T-helper 2 cell treated with Interferon-gamma antibody and Interleukin-4, amounts not matched to agents 5 μg/mL and 100 μg/mL, for 36 hours (primary cell): ENCODE results near the gene SMIM43.

ENCODE experiments used
- DNase-seq: peaks from one replicate; pipeline ENCODE4 v3.0.0; 2021; ENCODE audit warnings: low spot score
- H3K27ac Mint-ChIP-seq: one replicate; pipeline ENCODE4 v1.8.0; 2021; ENCODE audit warnings: mild to moderate bottlenecking, mixed read lengths
- H3K27me3 Mint-ChIP-seq: one replicate; pipeline ENCODE4 v1.8.0; 2021; ENCODE audit warnings: low read depth, mixed read lengths
- H3K36me3 Mint-ChIP-seq: one replicate; pipeline ENCODE4 v1.8.0; 2021; ENCODE audit warnings: low read depth, mixed read lengths
- H3K4me1 Mint-ChIP-seq: one replicate; pipeline ENCODE4 v1.8.0; 2021; ENCODE audit warnings: low read depth, mixed read lengths
- H3K4me3 Mint-ChIP-seq: one replicate; pipeline ENCODE4 v1.8.0; 2022; ENCODE audit warnings: mild to moderate bottlenecking, moderate library complexity, mixed read lengths
- H3K9me3 Mint-ChIP-seq: one replicate; pipeline ENCODE4 v1.8.0; 2021; ENCODE audit warnings: mixed read lengths

Gene SMIM43

DNA sequence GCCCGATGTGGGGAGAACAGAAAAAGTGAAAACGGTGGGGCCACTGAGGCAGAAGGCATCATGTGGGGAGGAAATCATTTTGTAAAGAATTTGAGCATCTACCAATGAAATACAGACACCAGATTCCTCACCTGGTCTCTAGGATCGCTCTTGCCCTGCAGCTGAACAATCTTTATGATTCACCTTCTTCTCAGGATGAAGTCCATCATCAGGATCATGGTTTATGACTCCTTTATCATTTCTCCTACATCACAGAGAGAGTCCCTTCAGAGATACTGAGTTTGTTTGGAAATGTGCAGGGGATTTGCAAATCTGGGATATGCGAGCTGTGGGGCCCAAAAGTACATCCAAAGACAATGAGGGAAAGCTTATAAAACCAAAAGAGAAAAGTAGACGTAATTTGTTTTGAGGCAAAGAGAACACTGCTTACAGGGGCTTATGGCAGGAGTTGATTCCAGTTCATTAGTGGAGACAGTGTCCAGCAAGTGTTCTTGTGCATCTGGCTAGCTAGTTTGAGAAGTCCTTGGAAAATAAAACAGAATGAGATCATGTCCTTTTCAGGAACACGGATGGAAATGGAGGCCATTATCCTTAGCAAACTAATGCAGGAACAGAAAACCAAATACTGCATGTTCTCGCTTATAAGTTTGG lies 52.8 kb downstream of the SMIM43 start:
- Mint-ChIP-seq H3K27me3 (peaks cover 48% of the 10 kb centered on the region), H3K4me3 (no peak overlapping the region)
- DNase-seq, result no peak

DNA sequence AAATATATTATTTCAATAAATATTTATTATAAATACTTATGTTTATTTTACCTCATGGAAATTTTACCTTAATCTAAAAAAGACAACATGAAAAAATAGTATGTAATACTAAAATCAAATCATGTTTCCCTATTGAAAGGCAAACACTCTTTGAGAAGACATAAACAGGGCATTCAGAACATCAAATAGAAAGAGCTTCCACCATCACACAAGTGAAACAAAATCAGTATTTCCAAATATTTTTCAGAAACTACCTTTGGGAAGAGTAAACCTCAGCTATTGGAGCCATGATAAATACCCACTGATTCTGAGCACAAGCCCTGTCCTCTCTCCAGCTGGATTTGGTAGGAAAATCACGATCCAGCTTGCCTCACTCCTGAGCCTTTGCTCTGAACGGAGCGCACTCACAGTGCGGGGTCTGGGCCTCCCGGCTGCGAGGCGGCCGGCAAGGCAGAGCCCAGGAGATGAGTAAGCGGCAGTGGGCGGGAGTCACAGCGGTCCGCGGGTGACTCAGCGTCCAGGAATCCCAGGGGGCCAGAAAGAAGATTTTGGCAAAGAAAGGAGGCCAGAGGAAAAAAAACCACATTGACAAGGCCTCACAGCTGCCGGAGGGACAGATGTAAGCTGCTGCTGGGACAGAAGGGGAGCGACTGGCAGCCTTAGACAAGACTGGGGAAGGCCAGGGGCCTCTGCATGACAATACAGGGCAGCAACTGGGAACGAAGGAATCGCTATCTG lies 53.5 kb downstream of the SMIM43 start:
- no peaks in the 10 kb centered on the region for H3K9me3 Mint-ChIP-seq
- DNase-seq, result peak; percentile 71
- peaks cover 1% of the 10 kb centered on the region for H3K36me3 Mint-ChIP-seq
- H3K4me3 Mint-ChIP-seq, result peak overlapping the region; percentile 24
- H3K27me3 Mint-ChIP-seq, result peaks cover 45% of the 10 kb centered on the region
- no peak overlapping the region for H3K27ac Mint-ChIP-seq
- H3K4me1 Mint-ChIP-seq, result peaks cover 24% of the 10 kb centered on the region

More for the DNA sequence above, 52.8 kb downstream of the SMIM43 start:
- Mint-ChIP-seq H3K4me1 (peaks cover 17% of the 10 kb centered on the region), H3K27ac (no peak overlapping the region), H3K36me3 (peaks cover 1% of the 10 kb centered on the region), H3K9me3 (no peaks in the 10 kb centered on the region)

DNA sequence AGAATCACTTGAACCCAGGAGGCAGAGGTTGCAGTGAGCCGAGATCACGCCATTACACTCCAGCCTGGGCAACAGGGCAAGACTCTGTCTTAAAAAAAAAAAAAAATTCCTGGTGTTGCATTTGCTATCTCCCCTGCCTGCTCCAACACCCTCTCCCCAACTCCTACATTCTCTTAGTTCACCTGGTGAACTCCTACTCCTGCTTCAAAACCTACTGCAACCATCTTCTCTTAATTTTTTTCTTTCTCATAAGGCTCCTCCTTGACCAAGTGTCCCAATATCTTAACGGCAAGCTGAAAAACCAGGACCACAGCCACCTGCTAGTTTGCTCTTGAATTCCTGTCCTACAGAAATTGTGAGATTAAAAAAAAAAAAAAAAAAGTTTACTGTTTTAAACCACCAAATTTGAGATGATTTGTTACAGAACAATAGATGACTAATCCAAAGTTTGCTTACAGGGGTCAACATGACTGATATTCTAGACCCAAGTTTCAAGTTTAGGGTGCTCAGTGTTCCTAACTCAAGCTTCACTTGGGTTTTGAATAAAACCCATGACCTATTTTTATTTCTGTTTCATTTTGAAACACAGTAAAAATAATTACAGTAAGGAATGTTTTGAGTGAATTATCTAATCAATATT lies 55.1 kb downstream of the SMIM43 start:
- no peak overlapping the region for H3K27ac Mint-ChIP-seq
- H3K4me1 Mint-ChIP-seq, result peaks cover 29% of the 10 kb centered on the region
- no peak overlapping the region for H3K4me3 Mint-ChIP-seq
- no peaks in the 10 kb centered on the region for H3K9me3 Mint-ChIP-seq
- DNase-seq, result no peak
- peaks cover 35% of the 10 kb centered on the region for H3K27me3 Mint-ChIP-seq
- peaks cover 1% of the 10 kb centered on the region for H3K36me3 Mint-ChIP-seq
